GM13976 (cell line): Measurements from ENCODE around the gene TPRG1.

Source experiments
- DNase-seq: peaks from one replicate; pipeline ENCODE4 v3.0.0; 2012; ENCODE audit warnings: low spot score
- in situ Hi-C: fragments of 300-500 bp; cut with MboI; formaldehyde crosslinking; loops from one replicate; pipeline ENCODE4 v1.12.0; 2022; ENCODE audit warnings: low sequenced_read_pairs, mixed read lengths, inconsistent platforms; ENCODE audit not compliant: unreplicated experiment
- TF ChIP-seq, protein P1 (sequence below): IDR thresholded peaks from 2 replicates; pipeline ENCODE4 v1.5.1; 2012; ENCODE audit warnings: borderline replicate concordance, mild to moderate bottlenecking; ENCODE audit not compliant: insufficient read depth; ENCODE audit errors: extremely low read depth, missing control alignments, control extremely low read depth

Gene TPRG1

DNA sequence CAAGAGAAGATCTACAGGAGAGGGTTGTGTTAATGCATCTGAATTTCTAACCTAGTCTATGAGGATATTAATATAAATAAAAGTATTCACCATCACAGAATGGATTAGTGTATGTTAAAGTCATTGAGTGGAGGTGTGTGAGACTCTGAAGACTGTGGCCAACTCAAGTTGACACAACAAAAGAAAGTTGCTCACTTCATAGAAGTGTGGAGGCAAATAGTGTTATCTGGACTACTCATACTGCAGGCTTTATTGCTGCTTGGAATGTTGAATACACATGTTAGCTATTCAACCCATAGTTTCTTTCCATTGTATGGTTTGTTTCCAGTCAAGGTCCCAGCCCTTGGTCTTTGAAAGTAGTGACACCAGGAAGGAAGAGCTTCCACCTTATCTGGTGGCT, 38.0 kb upstream of the TPRG1 start:
- DNase-seq: no peak
- TF ChIP-seq, protein P1, sequence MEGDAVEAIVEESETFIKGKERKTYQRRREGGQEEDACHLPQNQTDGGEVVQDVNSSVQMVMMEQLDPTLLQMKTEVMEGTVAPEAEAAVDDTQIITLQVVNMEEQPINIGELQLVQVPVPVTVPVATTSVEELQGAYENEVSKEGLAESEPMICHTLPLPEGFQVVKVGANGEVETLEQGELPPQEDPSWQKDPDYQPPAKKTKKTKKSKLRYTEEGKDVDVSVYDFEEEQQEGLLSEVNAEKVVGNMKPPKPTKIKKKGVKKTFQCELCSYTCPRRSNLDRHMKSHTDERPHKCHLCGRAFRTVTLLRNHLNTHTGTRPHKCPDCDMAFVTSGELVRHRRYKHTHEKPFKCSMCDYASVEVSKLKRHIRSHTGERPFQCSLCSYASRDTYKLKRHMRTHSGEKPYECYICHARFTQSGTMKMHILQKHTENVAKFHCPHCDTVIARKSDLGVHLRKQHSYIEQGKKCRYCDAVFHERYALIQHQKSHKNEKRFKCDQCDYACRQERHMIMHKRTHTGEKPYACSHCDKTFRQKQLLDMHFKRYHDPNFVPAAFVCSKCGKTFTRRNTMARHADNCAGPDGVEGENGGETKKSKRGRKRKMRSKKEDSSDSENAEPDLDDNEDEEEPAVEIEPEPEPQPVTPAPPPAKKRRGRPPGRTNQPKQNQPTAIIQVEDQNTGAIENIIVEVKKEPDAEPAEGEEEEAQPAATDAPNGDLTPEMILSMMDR: no peak
- in situ Hi-C loops: loop anchor here (25.0 kb wide), 1 partner anchor 1396 kb away; the partner anchor contains the start of gene BCL6

DNA sequence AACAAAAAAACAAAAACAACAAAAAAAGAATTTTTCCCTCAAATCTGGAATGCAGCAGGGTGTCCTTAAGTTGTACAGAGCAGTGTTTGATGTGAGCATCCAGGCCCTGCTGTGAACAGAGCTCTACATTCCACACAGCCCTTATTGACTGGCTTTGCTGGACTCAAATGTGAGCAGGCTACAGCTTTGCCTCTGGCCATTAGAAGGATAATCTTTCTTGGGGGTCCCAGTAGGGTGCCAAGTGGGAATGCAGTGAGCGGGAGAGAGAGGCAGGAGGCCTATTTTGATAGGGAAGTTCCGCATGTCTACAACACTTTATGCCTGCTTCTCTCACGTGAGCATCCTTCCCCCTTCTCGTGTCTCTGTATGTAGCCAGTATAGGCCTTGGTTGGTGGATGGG, 34.4 kb upstream of the TPRG1 start:
- TF ChIP-seq, protein P1: no peak
- no peak for DNase-seq
- in situ Hi-C loops: loop anchor here (25.0 kb wide), 1 partner anchor 1400 kb away; the partner anchor contains the start of gene BCL6

DNA sequence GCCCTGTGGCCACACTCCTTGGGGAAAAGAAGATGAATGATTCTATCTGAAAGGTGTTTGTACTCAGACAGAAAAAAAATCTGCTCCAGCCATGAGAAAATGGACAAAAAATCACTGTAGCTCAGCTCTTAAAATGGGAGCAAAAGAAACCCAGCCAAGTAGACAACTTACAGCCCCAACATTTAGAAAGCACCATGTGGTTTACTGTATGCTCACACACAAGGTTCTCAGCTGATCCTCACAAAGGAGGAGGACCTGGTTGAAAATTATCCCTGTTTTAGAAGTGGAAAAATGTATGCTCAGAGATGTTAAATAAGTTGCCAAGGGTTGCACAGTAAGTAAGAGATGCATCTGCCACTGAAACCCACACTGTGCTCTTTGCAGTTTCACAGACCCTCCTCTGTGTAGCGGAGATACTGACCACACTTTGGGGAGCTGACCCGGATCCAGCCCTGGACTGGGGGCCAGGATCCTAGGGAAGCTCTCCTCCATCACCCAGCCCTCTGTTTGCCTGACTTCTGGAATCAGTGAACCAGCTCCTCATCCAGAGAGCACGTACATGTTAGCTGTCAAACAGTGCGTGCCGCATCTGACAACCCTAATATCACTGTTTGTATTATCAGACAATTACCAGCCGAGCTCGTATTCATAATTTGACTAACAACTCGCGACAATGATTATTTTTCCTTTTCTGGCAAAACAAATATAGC, 32.7 kb upstream of the TPRG1 start:
- no peak for DNase-seq
- in situ Hi-C loops: loop anchor here (25.0 kb wide), 1 partner anchor 1402 kb away; the partner anchor contains the start of gene BCL6
- TF ChIP-seq, protein P1: no peak

DNA sequence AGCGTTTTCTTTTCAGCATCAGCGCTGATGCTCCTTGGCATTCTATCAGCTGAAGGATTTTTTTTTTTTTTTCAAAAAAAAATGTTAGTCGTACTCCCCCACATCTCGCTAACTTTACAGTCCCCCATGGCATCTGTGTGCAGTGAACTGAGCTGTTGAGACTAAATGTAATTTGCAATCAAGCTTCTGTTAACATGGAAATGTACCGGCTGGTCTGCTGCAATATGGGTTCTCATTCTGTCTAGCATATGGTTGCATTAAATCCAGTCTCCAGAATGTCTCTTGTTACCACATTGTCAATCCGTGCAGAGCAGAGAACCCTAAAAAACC, 32.2 kb upstream of the TPRG1 start:
- no peak for DNase-seq
- in situ Hi-C loops: loop anchor here (25.0 kb wide), 1 partner anchor 1402 kb away; the partner anchor contains the start of gene BCL6
- TF ChIP-seq, protein P1: no peak

DNA sequence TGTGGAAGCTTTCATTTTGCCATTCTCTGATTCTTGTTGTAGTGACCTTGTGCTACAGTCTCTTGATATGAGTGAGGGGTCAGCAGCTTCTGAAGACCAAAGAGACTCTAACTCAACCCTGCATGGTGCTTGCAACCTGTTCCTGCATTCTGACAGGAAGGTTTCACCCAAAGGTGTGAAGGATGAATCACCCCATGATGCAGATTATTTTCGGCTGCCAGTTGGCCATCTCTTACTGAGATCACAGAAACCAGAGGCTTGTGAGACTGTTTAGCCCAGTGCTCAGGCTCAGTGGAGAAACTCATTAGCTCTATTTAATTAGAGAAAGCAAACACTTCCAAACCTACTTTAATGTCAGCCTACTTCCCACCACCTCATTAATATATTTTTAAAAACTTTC, 29.2 kb upstream of the TPRG1 start:
- no peak for DNase-seq
- TF ChIP-seq, protein P1: no peak
- in situ Hi-C loops: loop anchor here (25.0 kb wide), 1 partner anchor 1405 kb away; the partner anchor contains the start of gene BCL6

DNA sequence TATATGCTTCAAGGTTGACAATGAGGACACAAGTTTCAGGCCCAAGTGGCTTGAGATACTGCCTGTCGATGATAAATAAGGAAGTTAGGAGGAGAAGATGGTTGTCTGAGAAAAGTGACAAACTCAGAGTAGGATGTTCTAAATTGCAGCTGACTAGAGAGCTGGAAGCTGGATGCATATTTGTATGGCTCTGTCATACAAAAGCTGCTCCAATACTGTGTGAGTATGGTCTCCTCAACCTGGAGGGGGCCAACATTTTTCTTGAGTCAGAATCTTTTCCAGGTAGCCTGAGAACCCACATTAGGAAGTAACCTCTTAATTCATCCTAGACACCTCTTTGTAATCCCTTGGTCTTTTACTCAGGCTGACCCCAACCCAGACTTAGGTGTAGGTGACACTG, 28.4 kb upstream of the TPRG1 start:
- in situ Hi-C loops: loop anchor here (25.0 kb wide), 1 partner anchor 1406 kb away; the partner anchor contains the start of gene BCL6
- DNase-seq: no peak
- TF ChIP-seq, protein P1: no peak
